GM21526 (cell line): ENCODE measurements around the gene ATR.
"Not testable (repeated sequence)": the region's sequence is repeated elsewhere in the genome, so short reads cannot be mapped to it uniquely, and the experiment has no call there.

Source experiments
- ATAC-seq: cut with Tn5 transposase; IDR thresholded peaks from one replicate; pipeline ENCODE4 v1.9.1; 2021; ENCODE audit warnings: moderate library complexity; ENCODE audit not compliant: unreplicated experiment, low FRiP score

The ATR gene

GRCh38 chr3:142595581-142595950 is 17.0 kb upstream of the ATR start:
- ATAC-seq = no peak

DNA sequence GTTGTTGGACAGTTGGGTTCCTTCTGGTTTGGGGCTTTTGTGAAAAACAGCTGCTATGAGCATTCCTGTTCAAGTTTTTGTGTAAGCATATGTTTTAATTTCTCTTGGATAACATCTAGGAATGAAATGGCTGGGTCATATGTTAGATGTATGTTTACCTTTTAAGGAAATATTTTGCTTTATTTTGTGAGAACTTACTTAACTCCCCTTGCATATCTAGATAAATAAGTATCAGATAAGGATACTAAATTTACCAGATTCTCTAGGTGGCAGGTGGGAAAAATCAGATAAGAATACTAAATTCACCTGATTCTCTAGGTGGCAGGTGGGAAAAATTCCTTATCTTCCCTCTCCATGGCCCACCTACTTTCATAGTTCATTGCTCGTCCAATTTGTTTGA is 16.6 kb upstream of the ATR start:
- ATAC-seq = no peak

DNA sequence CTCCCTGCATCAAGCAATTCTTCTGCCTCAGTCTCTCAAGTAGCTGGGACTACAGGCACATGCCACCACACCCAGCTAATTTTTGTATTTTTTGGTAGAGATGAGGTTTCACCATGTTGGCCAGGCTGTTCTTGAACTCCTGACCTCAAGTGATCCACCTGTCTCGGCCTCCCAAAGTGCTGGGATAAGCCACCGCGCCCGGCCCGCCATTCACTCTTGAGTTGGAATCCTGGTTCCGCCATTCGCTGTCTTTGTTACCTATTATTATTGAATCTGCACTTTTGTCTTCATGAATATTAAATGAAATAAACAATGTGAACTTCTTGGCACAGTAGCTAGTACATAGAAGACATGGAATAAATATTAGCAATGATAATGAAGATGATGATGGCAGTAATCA is 13.7 kb upstream of the ATR start:
- not testable (repeated sequence) for ATAC-seq

GRCh38 chr3:142588703-142589102 is 10.2 kb upstream of the ATR start:
- no peak for ATAC-seq

- no peak for ATAC-seq
Measured at GRCh38 chr3:142586803-142587406, 8.4 kb upstream of the ATR start.

DNA sequence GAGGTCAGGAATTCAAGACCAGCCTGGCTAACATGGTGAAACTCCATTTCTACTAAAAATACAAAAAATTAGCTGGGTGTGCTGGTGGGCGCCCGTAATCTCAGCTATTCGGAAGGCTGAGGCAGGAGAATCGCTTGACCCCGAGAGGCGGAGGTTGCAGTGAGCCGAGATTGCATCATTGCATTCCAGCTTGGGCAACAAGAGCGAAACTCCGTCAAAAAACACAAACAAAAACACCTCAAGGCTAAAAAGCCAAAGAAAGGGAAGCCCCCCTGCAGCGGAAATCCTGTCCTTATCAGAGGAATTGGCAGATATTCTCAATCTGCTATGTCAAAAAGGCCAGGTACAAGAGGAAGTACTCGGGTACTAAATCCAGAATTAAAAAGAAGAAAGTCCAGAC is 2.5 kb upstream of the ATR start:
- ATAC-seq = not testable (repeated sequence)

DNA sequence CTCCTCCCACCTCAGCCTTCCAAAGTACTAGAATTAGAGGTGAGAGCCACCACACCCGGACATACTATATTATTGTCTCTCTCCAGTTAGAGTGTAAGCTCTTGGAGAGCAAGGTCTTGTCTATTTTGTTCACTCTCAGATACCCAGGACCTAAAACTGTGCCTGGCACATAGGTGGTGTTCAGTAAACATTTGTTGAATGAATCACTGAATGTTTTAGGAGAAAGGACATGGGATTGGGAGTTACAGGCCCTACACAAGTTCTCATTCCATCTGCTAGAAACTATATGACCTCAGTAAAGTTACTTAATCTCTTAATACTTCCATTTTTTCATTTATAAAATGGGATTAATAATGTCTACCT is 1.5 kb upstream of the ATR start:
- no peak for ATAC-seq

DNA sequence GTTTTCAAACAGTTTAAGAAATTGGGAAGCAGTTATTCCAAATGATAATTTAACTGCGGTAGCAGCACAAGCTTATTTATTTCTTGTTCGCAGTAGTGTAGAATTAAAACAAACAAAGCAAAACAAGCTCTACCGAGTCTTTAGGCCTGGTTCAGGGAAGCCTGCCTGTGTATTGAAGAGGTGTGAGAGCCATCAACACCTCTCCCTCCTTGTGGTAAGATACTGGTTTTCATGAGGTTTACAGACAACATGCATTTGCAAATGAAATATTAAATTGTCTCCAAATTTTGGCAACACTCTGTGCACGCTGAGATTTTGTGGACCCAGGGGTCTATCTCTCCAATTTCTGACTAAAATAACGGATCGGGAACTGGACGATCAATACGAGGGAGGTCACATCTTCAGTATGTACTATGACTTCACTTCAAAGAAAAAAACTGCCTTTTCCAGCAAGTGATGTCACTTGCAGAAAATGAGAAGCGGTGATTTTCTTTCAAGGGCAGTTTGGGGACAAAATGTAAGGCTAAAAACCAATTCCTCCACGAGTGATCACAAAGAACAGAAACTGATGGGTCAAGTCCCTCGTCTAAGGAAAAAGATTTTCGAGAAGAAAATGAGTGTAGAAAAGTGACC is 721 bp downstream of the ATR start:
- ATAC-seq = no peak

GRCh38 chr3:142576792-142577191 is 1.7 kb downstream of the ATR start:
- no peak for ATAC-seq

- no peak for ATAC-seq
Measured at GRCh38 chr3:142574665-142575064, 3.9 kb downstream of the ATR start.

DNA sequence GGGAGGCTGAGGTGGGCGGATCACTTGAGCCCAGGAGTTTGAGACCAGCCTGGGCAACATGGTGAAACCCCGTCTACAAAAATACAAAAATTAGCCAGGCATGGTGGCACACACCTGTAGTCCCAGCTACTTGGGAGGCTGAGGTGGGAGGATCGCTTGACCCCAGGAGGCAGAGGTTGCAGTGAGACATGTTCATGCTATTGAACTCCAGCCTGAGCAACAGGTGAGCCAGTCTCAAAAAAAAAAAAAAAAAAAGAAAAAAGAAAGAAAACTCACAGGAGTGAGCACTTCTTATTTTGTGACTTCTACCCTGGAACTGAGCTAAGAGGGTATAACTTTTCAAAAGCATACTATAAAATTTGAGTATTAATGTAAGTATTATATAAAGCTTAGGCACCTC is 4.3 kb downstream of the ATR start:
- not testable (repeated sequence) for ATAC-seq

DNA sequence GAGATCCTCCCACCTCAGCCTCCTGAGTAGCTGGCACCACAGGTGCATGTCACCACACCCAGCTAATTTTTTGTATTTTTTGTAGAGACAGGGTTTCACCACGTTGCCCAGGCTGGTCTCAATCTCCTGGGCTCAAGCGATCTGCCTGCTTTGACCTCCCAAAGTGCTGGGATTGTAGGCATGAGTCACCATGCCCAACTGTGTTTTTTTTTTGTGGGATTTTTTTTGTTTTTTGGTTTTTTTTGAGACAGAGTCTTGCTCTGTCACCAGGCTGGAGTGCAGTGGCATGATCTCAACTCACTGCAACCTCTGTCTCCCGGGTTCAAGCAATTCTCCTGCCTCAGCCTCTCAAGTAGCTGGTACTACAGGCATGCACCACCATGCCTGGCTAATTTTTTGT is 9.1 kb downstream of the ATR start:
- not testable (repeated sequence) for ATAC-seq

DNA sequence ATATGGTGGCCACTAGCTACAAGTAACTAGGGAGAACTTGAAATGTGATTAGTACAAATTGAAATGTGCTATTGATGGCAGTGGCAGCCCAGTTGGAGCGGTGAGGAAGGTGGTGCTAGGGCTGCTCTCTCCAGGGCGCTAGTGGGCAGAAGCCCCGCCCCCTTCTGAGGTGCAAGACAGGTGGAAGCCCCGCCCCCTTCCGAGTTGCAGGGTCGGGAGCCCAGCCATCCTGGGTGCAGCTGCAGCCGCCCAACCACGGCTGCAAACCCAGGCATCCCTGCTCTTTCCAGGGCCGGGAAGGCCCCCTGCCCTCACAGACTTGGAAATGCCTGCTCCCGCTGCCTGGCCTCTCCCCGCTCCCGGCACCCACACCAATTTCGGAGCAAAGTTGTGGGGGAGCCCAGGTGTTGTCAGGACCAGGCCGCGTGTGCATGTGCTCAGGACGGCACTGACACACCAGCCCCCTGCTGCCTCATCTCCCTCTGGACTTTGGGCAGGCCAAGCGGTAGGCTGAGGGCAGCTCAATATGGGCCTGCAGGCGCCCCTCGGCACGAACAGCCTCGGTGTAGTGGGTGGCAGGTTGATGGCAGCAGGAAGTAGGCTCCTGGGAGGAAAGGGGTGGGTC is 10.0 kb downstream of the ATR start:
- no peak for ATAC-seq

DNA sequence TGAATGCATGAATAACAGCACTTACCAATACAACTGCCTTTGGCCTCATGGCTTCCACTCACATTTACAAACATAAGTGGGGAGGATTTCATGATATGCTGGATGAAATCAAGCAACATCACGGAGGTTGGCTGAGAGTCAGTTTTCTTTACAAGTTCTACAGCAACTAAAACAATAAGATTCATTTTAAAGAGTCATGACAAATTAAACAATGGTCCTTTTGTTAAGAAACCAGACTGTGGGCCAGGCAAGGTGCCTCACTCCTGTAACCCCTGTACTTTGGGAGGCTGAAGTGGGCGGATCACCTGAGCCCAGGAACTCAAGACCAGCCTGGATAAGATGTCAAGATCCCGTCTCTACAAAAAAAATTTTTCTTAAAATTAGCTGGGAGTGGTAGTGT is 12.4 kb downstream of the ATR start:
- no peak for ATAC-seq

- no peak for ATAC-seq
Measured at GRCh38 chr3:142563496-142563997, 15.0 kb downstream of the ATR start.

DNA sequence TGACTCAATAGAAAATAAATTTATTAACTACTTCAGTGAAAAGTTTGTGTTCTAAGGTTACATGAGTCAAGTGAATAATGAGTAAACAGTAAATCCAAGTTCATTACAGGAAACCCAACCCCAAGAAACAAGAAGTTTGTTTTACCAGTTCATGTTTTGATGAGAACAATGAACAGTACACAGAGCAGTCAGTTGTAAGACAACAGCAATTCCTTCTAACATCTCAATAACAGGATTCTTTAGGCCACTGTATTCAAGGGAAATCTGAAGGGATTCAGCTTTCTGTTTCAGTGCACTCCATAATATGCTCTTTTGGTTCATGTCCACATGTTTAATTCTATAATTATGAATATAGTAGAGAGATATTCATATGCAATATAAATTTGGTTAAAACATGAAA is 18.4 kb downstream of the ATR start:
- ATAC-seq = no peak

GRCh38 chr3:142553741-142554140 is 24.8 kb downstream of the ATR start:
- no peak for ATAC-seq

- ATAC-seq = not testable (repeated sequence)
Measured at GRCh38 chr3:142552579-142552978, 26.0 kb downstream of the ATR start.

DNA sequence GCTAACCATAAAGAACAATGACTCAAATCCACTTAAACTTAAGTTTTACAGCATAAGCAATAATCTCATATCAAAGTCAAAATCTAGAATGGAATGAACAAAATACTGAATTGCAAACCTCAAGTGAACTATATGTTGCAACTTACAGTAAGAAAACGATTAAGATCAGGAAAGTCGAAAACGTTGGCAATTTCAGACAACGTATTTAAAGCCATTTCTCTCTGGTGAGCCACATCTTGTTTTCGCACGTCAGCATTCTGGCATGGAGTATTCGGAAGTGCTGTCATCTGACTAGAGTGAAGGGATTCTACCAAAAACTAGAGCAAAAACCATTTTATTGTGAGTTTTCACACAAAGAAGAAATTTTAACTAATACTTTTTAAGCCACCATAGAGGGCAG is 28.5 kb downstream of the ATR start:
- no peak for ATAC-seq

GRCh38 chr3:142543307-142543706 is 35.2 kb downstream of the ATR start:
- no peak for ATAC-seq

DNA sequence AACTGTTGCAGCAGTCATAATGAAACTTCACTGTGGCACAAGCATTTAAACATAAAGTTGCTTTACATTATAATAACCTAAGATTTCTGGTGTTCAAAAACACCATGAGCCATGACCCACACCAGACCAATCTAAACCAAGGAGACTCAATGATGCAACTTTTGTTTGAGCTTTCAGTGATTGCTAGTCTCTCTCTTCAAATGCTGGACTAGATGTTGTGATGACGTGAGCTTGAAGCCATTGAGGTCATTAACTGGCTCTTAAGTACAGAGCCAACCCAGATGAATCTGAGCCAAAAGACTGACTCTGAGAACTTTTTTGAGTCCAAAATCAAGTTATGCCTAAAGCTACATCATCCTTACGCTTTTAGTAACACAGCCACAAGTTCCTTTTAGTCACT is 36.5 kb downstream of the ATR start:
- ATAC-seq = no peak

DNA sequence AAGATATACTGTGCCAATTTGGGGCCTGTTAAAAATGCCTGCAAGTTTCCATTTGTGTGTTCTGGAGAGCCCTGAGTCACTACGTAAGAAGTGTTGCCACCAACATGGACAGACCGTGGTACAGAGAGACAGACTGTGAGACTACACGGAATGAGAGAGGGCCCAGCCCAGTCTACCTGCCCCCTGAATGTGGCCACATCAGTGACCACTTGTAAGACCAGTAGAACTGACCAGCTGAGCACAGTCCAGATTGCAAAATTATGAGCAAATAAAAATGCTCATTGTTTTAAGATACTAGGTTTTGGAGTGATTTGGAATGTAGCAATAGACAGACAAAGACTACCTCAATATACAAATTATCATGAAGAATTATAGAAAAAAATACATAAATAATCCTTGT is 42.0 kb downstream of the ATR start:
- no peak for ATAC-seq
